Liver (tissue), 9 donors: ENCODE data around the gene NUP42. TPM values are rescaled to one million over a fixed set of nuclear protein-coding genes. Genes with fewer than 3 reads are reported as not detected.

Experiments
- DNase-seq: peaks from one replicate; pipeline ENCODE4 v3.0.0-alpha.2; 2017; ENCODE audit warnings: low spot score
- H3K27ac ChIP-seq, 2 donors: one replicate each; pipeline ENCODE4 v1.7.0; 2013; ENCODE audit warnings: inconsistent platforms in 2 of 2, low read length in 2 of 2, control low read depth in 1 of 2, low read depth in 1 of 2, mild to moderate bottlenecking in 1 of 2
- H3K27me3 ChIP-seq, 4 donors: one replicate each; pipeline versions ENCODE4 v1.6.1 to v1.7.0; 2013; ENCODE audit warnings: low read length in 3 of 4, inconsistent platforms in 1 of 4, mild to moderate bottlenecking in 1 of 4, moderate library complexity in 1 of 4; ENCODE audit not compliant: control insufficient read depth in 4 of 4, insufficient read depth in 4 of 4
- H3K36me3 ChIP-seq, 4 donors: one replicate each; pipeline versions ENCODE4 v1.6.1 to v1.7.0; 2013; ENCODE audit warnings: low read length in 3 of 4, mild to moderate bottlenecking in 3 of 4, low read depth in 1 of 4, moderate library complexity in 1 of 4; ENCODE audit not compliant: control insufficient read depth in 4 of 4, insufficient read depth in 3 of 4
- H3K4me1 ChIP-seq, 4 donors: one replicate each; pipeline versions ENCODE4 v1.6.1 to v1.7.0; 2013; ENCODE audit warnings: low read length in 3 of 4, mild to moderate bottlenecking in 3 of 4, moderate library complexity in 1 of 4; ENCODE audit not compliant: control insufficient read depth in 4 of 4, insufficient read depth in 4 of 4
- H3K4me3 ChIP-seq, 3 donors: one replicate each; pipeline versions ENCODE4 v1.6.1 to v1.7.0; 2013; ENCODE audit warnings: low read length in 3 of 3, control low read depth in 1 of 3, low read depth in 1 of 3, mild to moderate bottlenecking in 1 of 3
- H3K9ac ChIP-seq, 2 donors: one replicate each; pipeline ENCODE4 v1.7.0; 2013; ENCODE audit warnings: low read length in 2 of 2, mild to moderate bottlenecking in 2 of 2, moderate library complexity in 2 of 2, control low read depth in 1 of 2, low read depth in 1 of 2
- H3K9me3 ChIP-seq, 4 donors: one replicate each; pipeline versions ENCODE4 v1.6.1 to v1.7.0; 2013; ENCODE audit warnings: low read length in 3 of 4; ENCODE audit not compliant: control insufficient read depth in 4 of 4
- EGR1 ChIP-seq, 2 donors: IDR thresholded peaks; 2 replicates each; pipeline ENCODE4 v1.6.1; 2016 to 2018; ENCODE audit warnings: antibody characterized with exemption in 2 of 2, low read depth in 2 of 2
- FOXA1 ChIP-seq: IDR thresholded peaks from 2 replicates; pipeline ENCODE4 v1.6.1; 2016; ENCODE audit warnings: antibody characterized with exemption
- GABPA ChIP-seq, 2 donors: IDR thresholded peaks in 1 of 2; conservative IDR thresholded peaks in 1 of 2; 2 replicates each; pipeline ENCODE4 v1.6.1; 2016; ENCODE audit warnings: antibody characterized with exemption in 2 of 2, mild to moderate bottlenecking in 1 of 2, moderate library complexity in 1 of 2
- HNF4A ChIP-seq, 2 donors: conservative IDR thresholded peaks; 2 replicates each; pipeline ENCODE4 v1.6.1; 2016; ENCODE audit warnings: antibody characterized with exemption in 2 of 2, mild to moderate bottlenecking in 2 of 2
- HNF4G ChIP-seq: IDR thresholded peaks from 2 replicates; pipeline ENCODE4 v1.6.1; 2016; ENCODE audit warnings: antibody characterized with exemption
- JUND ChIP-seq, 2 donors: IDR thresholded peaks; 2 replicates each; pipeline ENCODE4 v1.6.1; 2016; ENCODE audit warnings: antibody characterized with exemption in 2 of 2
- NR2F2 ChIP-seq: IDR thresholded peaks from 2 replicates; pipeline ENCODE4 v1.6.1; 2016; ENCODE audit warnings: antibody characterized with exemption
- RAD21 ChIP-seq, 2 donors: IDR thresholded peaks; 2 replicates each; pipeline ENCODE4 v1.6.1; 2016; ENCODE audit warnings: antibody characterized with exemption in 2 of 2, mild to moderate bottlenecking in 2 of 2
- RXRA ChIP-seq, 2 donors: IDR thresholded peaks; 2 replicates each; pipeline ENCODE4 v1.6.1; 2017 to 2018; ENCODE audit warnings: antibody characterized with exemption in 2 of 2, mild to moderate bottlenecking in 1 of 2
- SP1 ChIP-seq: IDR thresholded peaks from 2 replicates; pipeline ENCODE4 v1.6.1; 2018; ENCODE audit warnings: antibody characterized with exemption, mild to moderate bottlenecking
- YY1 ChIP-seq: IDR thresholded peaks from 2 replicates; pipeline ENCODE4 v1.6.1; 2016; ENCODE audit warnings: antibody characterized with exemption, mild to moderate bottlenecking
- WGBS: extraction: QIAGEN DNeasy Blood & Tissue Kit; methylation state at CpG from one replicate; pipeline ENCODE4 v1.1.7; 2013; 5-methylcytosine and 5-hydroxymethylcytosine counted together
- polyA plus RNA-seq, 2 donors: library from polyadenylated mRNA; stranded (reverse) in 1 of 2; unstranded in 1 of 2; fragments of 200-250 nt in 1 of 2; fragments of >200 nt in 1 of 2; fragmentation: Nextera tagmentation in 1 of 2; extraction: Ambion mirVana in 1 of 2; gene quantifications; one replicate each; pipeline versions ENCODE4 v1.2.1 to v1.2.3, GENCODE V29; 2013 to 2015
- total RNA-seq, 2 donors: library from RNA; depleted of rRNA; stranded (reverse); fragments of >200 nt; gene quantifications; one replicate each; pipeline ENCODE4 v1.2.3, GENCODE V29; 2014
- TF ChIP-seq, protein P1 (sequence below): IDR thresholded peaks from 2 replicates; pipeline ENCODE4 v1.6.1; 2016; ENCODE audit warnings: antibody characterized with exemption
- TF ChIP-seq, protein P2 (sequence below): fragments of 150-350 bp; IDR thresholded peaks from 2 replicates; pipeline ENCODE4 v1.5.1; 2017; ENCODE audit warnings: improper control_type of control experiment, low read depth, low read length; ENCODE audit not compliant: missing input control
- TF ChIP-seq, protein P3 (sequence below): IDR thresholded peaks from 2 replicates; pipeline ENCODE4 v1.6.1; 2016; ENCODE audit warnings: antibody characterized with exemption
- TF ChIP-seq, protein P4 (sequence below): IDR thresholded peaks from 2 replicates; pipeline ENCODE4 v1.6.1; 2016; ENCODE audit warnings: antibody characterized with exemption
- donor health status: healthy.
- donor health status: healthy.
- donor health status: healthy.
- donor health status: healthy.
- donor health status: healthy.

NUP42 gene
- total and polyA plus RNA-seq, 4 donors = 11.9 to 35.8 (median 18.3) TPM

DNA sequence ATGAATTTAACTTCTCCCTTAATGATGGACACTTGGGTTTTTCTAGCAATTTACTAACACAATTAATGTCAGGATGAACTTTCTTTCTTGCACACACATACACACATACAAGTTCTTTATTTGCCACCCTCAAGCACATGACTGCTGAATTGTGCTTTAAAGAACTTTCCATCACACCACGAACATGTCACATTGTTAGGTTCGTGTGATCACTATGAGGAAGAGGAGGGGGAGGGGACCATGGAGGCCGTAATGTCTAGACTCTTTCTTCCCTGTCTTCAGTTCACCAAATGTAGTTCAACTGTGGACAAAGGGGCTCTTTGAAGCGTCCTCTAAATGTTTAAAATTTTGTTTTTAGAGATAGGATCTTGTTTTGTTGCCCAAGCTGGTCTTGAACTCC lies 31.0 kb downstream of the NUP42 start (continued):
- TF ChIP-seq, protein P1, sequence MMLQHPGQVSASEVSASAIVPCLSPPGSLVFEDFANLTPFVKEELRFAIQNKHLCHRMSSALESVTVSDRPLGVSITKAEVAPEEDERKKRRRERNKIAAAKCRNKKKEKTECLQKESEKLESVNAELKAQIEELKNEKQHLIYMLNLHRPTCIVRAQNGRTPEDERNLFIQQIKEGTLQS = no peak
- TF ChIP-seq FOXA1 = no peak
- TF ChIP-seq, protein P2, sequence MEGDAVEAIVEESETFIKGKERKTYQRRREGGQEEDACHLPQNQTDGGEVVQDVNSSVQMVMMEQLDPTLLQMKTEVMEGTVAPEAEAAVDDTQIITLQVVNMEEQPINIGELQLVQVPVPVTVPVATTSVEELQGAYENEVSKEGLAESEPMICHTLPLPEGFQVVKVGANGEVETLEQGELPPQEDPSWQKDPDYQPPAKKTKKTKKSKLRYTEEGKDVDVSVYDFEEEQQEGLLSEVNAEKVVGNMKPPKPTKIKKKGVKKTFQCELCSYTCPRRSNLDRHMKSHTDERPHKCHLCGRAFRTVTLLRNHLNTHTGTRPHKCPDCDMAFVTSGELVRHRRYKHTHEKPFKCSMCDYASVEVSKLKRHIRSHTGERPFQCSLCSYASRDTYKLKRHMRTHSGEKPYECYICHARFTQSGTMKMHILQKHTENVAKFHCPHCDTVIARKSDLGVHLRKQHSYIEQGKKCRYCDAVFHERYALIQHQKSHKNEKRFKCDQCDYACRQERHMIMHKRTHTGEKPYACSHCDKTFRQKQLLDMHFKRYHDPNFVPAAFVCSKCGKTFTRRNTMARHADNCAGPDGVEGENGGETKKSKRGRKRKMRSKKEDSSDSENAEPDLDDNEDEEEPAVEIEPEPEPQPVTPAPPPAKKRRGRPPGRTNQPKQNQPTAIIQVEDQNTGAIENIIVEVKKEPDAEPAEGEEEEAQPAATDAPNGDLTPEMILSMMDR = no peak
- no peak for TF ChIP-seq HNF4G

DNA sequence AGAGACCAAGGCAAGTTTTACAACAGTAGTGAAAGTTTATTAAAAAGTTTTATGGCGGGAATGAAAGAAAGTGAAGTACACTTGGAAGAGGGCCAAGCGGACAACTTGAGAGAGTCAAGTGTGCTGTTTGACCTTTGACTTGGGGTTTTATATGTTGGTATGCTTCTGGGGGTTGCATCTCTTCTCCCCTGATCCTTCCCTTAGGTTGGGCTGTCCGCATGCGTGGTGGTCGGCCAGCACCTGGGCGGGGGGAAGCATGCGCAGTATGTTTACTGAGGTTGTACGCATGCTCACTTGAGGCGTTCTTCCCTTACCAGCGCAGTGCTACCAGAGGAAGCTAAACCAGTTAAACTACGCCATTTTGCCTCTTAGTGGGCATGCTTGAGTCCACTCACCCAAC lies 31.9 kb downstream of the NUP42 start:
- Histone ChIP-seq H3K27ac (no peak overlapping the region), H3K4me1 (no peaks in the 10 kb centered on the region), H3K9me3 (no peaks in the 10 kb centered on the region), H3K27me3 (no peaks in the 10 kb centered on the region), H3K4me3 (no peak overlapping the region), H3K36me3 (no peaks in the 10 kb centered on the region), H3K9ac (no peak overlapping the region)
- TF ChIP-seq NR2F2 = no peak
- DNase-seq = no peak
- 92% methylated on average over 11 of the region's 11 CpGs for WGBS

DNA sequence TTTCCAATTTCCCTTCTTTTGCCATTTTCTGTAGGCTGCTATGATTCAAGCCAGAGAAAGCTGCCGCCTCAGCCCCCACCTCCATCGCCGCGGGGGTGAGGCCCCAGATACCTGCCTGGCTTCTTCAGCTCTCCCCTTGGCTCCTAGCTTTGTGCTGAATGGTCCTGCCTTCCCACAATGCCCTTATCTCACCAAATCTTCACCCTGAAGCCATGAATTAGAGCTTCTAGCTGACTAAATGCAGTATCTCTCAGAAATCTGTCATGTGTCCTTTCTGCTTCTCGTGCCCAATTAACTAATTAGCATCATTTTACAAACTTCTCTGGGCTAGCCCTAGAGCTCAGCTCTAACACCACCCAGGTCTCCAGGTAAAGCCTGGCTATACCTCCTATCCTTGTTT lies 32.6 kb downstream of the NUP42 start:
- 94% methylated on average over 5 of the region's 5 CpGs for WGBS
- no peak overlapping the region for H3K4me3 ChIP-seq
- no peak overlapping the region for H3K9ac ChIP-seq
- no peaks in the 10 kb centered on the region for H3K9me3 ChIP-seq
- no peaks in the 10 kb centered on the region for H3K27me3 ChIP-seq
- H3K4me1 ChIP-seq = no peaks in the 10 kb centered on the region
- no peaks in the 10 kb centered on the region for H3K36me3 ChIP-seq
- no peak for TF ChIP-seq HNF4G
- no peak for TF ChIP-seq SP1
- TF ChIP-seq RXRA (IDR thresholded peaks at IDR 0.05) = no peak
- no peak for TF ChIP-seq JUND (IDR thresholded peaks at IDR 0.05)
- TF ChIP-seq GABPA (IDR thresholded peaks at IDR 0.05 in 1 of 2, conservative IDR thresholded peaks at IDR 0.05 in 1 of 2) = no peak
- no peak for TF ChIP-seq YY1
- H3K27ac ChIP-seq = no peak overlapping the region
- DNase-seq = no peak

DNA sequence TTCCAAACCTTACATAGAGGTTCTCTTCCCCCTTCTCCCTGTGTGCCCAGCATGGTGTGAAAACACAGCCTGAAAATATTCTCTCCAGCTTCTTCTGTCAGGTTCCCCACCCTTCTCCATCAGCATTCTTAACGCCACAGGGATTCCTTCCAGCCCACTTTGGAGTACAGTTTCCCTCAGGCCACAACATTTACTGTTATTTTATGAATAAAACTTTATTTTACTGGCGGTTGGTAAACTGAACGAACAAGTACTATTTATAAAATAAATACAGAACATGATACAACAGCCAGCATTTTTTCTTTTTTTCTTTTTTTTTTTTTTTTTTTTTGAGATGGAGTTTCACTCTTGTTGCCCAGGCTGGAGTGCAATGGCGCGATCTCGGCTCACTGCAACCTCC lies 33.1 kb downstream of the NUP42 start:
- no peaks in the 10 kb centered on the region for H3K27me3 ChIP-seq
- no peak overlapping the region for H3K9ac ChIP-seq
- no peak overlapping the region for H3K27ac ChIP-seq
- H3K4me3 ChIP-seq = no peak overlapping the region
- no peak for DNase-seq
- 97% methylated on average over 3 of the region's 6 CpGs for WGBS
- H3K9me3 ChIP-seq = no peaks in the 10 kb centered on the region
- no peaks in the 10 kb centered on the region for H3K4me1 ChIP-seq
- H3K36me3 ChIP-seq = no peaks in the 10 kb centered on the region
- TF ChIP-seq, protein P1 = no peak
- no peak for TF ChIP-seq HNF4A (conservative IDR thresholded peaks at IDR 0.05)
- no peak for TF ChIP-seq NR2F2
- TF ChIP-seq, protein P2 = no peak
- TF ChIP-seq RAD21 (IDR thresholded peaks at IDR 0.05) = no peak
- TF ChIP-seq, protein P3, sequence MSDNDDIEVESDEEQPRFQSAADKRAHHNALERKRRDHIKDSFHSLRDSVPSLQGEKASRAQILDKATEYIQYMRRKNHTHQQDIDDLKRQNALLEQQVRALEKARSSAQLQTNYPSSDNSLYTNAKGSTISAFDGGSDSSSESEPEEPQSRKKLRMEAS = no peak
- no peak for TF ChIP-seq SP1
- no peak for TF ChIP-seq EGR1 (IDR thresholded peaks at IDR 0.05; ENCODE audit: low read depth in 2 of 2)
- no peak for TF ChIP-seq YY1
- TF ChIP-seq, protein P4, sequence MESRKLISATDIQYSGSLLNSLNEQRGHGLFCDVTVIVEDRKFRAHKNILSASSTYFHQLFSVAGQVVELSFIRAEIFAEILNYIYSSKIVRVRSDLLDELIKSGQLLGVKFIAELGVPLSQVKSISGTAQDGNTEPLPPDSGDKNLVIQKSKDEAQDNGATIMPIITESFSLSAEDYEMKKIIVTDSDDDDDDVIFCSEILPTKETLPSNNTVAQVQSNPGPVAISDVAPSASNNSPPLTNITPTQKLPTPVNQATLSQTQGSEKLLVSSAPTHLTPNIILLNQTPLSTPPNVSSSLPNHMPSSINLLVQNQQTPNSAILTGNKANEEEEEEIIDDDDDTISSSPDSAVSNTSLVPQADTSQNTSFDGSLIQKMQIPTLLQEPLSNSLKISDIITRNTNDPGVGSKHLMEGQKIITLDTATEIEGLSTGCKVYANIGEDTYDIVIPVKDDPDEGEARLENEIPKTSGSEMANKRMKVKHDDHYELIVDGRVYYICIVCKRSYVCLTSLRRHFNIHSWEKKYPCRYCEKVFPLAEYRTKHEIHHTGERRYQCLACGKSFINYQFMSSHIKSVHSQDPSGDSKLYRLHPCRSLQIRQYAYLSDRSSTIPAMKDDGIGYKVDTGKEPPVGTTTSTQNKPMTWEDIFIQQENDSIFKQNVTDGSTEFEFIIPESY = no peak
- TF ChIP-seq JUND (IDR thresholded peaks at IDR 0.05) = no peak
- TF ChIP-seq RXRA (IDR thresholded peaks at IDR 0.05) = no peak
- TF ChIP-seq FOXA1 = no peak
- TF ChIP-seq HNF4G = no peak
